DMS 273 (cell line): Measurements from ENCODE around the gene MDP1.

Experiments used
- DNase-seq: peaks from one replicate; lab custom pipeline; 2025; ENCODE audit not compliant: unreplicated experiment; lab: John Stamatoyannopoulos, UW

Gene MDP1

GRCh38 chr14:24182110-24182882, 33.6 kb downstream of the MDP1 start:
- no peak for DNase-seq

DNA sequence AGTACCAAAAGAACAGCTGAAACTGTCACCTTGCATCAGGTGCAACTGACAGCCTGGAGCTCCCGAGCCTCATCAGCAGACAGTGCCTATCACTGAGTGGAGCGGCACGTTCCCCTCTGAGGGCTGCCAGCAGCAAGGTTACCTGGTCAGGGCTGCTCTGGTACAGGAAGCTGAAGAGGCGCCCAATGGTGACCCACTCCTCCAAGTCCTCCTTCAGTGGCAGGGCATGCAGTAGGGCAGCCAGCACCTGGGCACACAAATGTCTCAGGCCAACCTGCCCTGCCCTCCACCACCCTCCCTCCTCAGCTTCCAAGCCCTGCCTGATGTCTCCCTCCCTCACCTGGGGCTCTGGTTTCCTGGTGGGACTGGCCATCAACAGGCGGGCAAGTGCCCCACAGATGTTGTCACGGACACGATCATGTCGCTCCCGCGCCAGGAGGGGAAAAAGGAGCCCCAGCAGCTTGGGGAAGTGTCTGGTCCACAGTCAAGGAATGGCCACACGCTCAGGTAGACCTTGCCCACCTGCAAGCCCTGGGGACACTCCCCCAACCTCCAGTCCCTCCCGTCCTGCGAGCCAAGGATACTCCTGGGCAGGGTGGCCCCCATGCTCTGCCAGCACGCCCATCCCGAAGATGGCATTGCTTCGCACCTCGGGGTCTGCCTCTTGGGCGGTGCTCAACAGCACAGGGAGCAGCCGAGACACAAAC, 34.3 kb downstream of the MDP1 start:
- DNase-seq: no peak

DNA sequence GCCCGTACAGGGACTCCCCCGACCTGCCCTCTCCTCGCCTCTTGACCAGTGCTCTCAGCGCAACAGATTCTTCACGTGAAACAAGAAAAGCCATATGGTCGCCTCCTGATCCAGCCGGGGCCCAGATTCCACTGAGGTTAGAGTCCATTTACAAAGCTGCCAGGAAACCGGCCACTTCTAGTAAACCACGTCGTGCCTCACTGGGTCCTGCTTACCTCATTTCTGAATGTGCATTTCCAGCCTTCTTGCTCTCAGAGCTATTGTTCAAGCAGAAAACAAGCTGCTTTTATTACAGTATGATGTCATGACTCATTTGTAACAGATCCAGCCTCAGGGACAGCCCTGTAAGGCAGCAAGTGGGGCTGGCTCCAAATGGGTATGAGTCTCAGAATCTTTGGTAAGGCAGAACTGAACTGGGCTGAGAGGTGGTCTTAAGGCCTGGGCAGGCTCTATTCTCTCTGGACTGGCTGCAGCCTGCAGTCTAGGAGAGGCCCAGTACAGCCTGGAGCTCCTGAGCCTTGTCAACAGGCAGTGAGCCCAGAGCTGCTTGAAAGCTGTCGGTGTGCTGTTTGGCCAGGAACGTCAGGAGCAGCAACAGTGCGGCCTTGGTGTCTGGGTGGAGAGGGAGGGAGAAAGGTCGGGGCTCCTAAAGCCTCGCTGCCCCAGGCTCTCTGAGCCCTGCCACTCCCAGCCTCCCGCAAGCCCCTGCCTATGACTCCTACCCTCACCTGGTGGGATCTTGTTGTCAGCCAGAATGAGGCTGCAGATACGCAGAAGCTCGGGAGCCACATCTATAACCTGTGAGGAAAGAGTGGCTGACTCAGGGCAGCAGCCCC, 35.7 kb downstream of the MDP1 start:
- DNase-seq: peak; percentile 58

DNA sequence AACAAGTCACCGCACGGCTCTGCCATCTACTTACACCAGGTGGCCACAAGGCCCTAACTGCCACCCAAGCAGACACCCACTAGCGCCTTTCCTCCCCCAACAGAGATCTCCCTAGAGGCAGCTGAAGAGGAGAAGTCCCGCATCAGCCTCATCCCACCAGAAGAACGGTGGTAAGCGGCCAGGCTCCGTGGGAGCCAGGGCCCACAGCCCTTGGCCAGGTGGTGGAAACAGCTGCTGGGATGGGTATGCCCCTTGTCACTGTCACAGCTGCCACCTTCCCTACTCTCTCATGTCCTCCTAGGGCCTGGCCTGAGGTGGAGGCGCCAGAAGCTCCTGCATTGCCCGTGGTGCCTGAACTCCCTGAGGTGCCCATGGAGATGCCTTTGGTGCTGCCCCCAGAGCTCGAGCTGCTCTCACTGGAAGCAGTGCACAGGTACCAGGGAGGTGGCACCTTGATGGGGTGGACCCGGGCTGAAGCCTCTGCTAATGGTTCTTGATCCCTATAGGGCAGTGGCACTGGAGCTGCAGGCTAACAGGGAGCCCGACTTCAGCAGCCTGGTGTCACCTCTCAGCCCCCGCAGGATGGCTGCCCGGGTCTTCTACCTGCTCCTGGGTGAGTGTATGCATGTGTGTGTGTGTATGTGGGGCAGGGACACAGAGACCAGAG, 36.4 kb downstream of the MDP1 start:
- peak; percentile 66 for DNase-seq

DNA sequence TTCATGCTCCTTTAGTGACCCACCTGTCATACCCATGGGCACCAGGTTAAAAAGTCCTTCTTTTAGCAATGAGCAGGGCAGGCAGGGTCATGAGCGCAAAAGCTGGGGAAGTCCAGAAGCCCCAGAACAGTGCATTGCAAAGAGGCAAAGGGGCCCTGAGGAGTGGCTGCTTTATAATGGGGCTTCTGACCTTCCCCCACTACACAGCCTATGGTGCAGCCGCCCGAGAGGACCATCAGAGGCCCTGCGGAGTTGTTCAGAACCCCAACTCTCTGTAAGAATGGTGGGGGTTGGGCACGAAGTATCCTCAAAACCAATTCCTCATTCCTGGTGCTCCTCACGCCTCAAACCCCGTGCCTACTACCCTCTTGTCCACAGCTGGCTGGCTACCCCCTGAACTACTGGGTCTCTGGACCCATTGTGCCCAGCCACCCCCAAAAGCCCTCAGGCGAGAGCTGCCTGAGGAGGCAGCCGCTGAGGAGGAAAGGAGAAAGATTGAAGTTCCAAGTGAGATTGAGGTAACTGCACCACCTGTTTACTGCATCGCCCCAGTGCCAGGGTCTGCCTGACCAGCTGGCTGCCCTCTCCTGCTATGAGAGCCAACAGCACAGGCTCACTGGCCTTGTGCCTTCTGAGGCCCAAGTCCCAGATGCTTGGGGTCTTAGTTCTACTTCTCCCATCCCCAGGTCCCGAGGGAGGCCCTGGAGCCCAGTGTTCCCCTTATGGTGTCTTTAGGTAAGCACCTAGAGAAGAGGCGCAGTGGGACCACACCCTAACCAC, 37.3 kb downstream of the MDP1 start:
- DNase-seq: peak; percentile 66

- no peak for DNase-seq
These were observed 38.0 kb downstream of the MDP1 start for GRCh38 chr14:24177891-24178290.

DNA sequence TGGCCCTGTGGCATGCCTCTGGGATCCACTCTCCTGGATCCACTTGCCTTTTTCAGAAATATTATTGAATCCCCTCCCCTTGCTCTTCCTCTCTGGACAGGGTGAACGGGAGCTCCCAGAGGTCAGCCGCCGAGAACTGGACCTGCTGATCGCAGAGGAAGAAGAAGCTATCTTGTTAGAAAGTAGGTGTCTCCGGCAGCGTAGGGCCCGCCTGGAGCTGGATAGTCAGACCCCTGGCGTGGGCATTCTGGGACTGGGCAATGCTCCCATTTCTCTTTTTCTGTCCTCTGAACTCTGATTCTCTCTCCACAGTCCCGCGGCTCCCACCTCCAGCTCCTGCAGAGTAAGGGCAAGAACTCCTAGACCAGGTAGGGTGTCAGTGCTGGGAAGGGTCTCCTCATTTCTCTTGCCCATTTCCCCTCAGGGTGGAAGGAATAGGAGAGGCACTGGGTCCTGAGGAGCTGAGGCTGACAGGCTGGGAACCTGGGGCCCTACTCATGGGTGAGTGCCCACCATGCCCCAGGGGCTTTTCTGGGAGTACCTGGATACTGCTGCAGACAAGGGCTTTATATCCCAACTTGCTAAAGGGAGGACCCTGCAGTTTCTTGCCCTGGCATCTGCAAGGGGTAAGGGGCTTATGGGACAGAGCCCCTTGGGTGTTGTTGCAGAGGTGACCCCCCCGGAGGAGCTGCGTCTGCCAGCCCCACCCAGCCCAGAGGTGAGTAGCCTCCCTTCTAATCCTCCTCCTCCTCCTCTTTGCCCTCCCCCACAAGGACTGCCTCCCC, 38.6 kb downstream of the MDP1 start:
- no peak for DNase-seq

GRCh38 chr14:24176599-24176998, 39.3 kb downstream of the MDP1 start:
- DNase-seq: no peak

- DNase-seq: peak; percentile 54
These were observed 43.0 kb downstream of the MDP1 start for GRCh38 chr14:24172871-24173281.

- peak; percentile 75 for DNase-seq
These were observed 43.5 kb downstream of the MDP1 start for GRCh38 chr14:24172261-24172860.

- peak; percentile 99 for DNase-seq
These were observed 44.2 kb downstream of the MDP1 start, which contains the start of gene REC8 for GRCh38 chr14:24171422-24172260. REC8 (plus strand) TSS chr14:24172080; CDS start chr14:24172553, 473 bp downstream.

DNA sequence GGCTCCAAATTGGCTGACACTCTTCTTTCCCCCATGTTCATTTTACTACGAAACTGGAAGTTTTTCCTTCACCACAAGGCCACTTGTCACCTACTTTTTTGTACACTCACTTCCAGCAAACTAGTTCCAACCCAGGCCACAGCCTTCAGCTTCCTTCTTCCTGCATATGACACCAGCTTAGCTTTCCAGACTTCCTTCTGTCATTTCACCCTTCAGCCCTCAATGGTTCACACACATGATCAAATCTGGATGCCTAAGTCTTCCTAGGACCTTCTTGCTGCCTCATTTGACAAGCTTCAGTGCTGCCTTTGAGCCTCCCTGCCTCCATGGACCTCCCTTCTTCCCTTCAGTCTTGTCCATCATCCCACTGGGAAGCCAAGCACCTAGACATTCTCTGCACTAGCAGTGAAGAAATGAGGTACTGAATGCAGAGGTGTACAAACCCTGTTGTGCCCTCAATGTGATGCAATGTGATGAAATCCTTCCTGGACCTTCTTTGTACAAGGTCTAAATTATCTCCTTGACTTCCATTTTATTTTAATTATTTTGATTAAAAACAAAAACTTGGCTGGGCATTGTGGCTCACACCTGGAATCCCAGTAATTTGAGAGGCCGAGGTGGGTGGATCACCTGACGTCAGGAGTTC, 48.3 kb downstream of the MDP1 start:
- DNase-seq: no peak

DNA sequence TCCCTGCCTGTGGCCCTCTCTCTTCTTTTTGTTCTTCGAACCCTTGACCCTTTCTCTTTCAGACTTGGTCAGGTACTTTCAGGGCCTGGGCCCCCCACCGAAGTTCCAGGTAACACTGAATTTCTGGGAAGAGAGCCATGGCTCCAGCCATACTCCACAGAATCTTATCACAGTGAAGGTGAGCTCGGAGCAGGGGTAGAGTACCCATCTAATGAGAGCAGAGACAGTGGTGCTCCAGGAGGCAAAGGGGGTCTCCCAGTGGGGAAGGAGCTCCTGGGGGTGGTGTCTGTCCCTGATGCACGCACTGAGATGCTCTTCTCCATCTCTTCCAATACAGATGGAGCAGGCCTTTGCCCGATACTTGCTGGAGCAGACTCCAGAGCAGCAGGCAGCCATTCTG, 50.1 kb downstream of the MDP1 start:
- DNase-seq: no peak

DNA sequence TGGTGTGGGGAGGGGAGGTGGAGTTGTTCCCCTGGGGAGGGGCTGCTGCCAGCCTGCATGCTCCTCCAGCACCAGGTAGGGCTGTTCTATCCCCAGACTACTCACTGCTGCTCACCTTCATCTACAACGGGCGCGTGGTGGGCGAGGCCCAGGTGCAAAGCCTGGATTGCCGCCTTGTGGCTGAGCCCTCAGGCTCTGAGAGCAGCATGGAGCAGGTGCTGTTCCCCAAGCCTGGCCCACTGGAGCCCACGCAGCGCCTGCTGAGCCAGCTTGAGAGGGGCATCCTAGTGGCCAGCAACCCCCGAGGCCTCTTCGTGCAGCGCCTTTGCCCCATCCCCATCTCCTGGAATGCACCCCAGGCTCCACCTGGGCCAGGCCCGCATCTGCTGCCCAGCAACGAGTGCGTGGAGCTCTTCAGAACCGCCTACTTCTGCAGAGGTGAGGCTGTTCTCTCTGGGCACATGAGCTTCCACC, 51.3 kb downstream of the MDP1 start:
- no peak for DNase-seq
